HG03103 (cell line): ENCODE results near the gene SUPT3H.

Source experiments
- ATAC-seq: cut with Tn5 transposase; IDR thresholded peaks from one replicate; pipeline ENCODE4 v1.9.1; 2021; ENCODE audit warnings: low read depth; ENCODE audit not compliant: unreplicated experiment

Gene SUPT3H

GRCh38 chr6:45132658-45133294, 245.0 kb downstream of the SUPT3H start:
- ATAC-seq, result no peak

- ATAC-seq, result no peak
These were observed 245.7 kb downstream of the SUPT3H start for GRCh38 chr6:45132059-45132458.

GRCh38 chr6:45129051-45129450, 248.7 kb downstream of the SUPT3H start:
- ATAC-seq, result no peak

GRCh38 chr6:45127185-45127584, 250.5 kb downstream of the SUPT3H start:
- no peak for ATAC-seq

GRCh38 chr6:45126033-45126432, 251.7 kb downstream of the SUPT3H start:
- no peak for ATAC-seq

GRCh38 chr6:45123023-45123422, 254.7 kb downstream of the SUPT3H start:
- ATAC-seq, result no peak

- no peak for ATAC-seq
These were observed 259.0 kb downstream of the SUPT3H start for GRCh38 chr6:45118754-45119153.

- ATAC-seq, result no peak
These were observed 260.9 kb downstream of the SUPT3H start for GRCh38 chr6:45116714-45117410.

GRCh38 chr6:45115696-45116095, 262.0 kb downstream of the SUPT3H start:
- no peak for ATAC-seq

GRCh38 chr6:45112711-45113110, 265.0 kb downstream of the SUPT3H start:
- no peak for ATAC-seq

- no peak for ATAC-seq
These were observed 268.2 kb downstream of the SUPT3H start for GRCh38 chr6:45109551-45109950.

GRCh38 chr6:45105170-45105820, 272.4 kb downstream of the SUPT3H start:
- no peak for ATAC-seq

- no peak for ATAC-seq
These were observed 273.3 kb downstream of the SUPT3H start for GRCh38 chr6:45104429-45104828.

GRCh38 chr6:45098256-45098655, 279.5 kb downstream of the SUPT3H start:
- no peak for ATAC-seq

- no peak for ATAC-seq
These were observed 282.9 kb downstream of the SUPT3H start for GRCh38 chr6:45094831-45095230.

GRCh38 chr6:45092135-45092534, 285.6 kb downstream of the SUPT3H start:
- no peak for ATAC-seq

GRCh38 chr6:45086360-45087084, 291.2 kb downstream of the SUPT3H start:
- ATAC-seq, result no peak

- no peak for ATAC-seq
These were observed 293.5 kb downstream of the SUPT3H start for GRCh38 chr6:45084257-45084656.

- no peak for ATAC-seq
These were observed 295.6 kb downstream of the SUPT3H start for GRCh38 chr6:45082091-45082490.

- no peak for ATAC-seq
These were observed 296.1 kb downstream of the SUPT3H start for GRCh38 chr6:45081634-45082033.

- ATAC-seq, result no peak
These were observed 299.3 kb downstream of the SUPT3H start for GRCh38 chr6:45078432-45078831.
